Activated gamma-delta T cell treated with Interleukin-2 at 50 U/mL for 16 hours (primary cell): Measurements from ENCODE around the gene ZNF749.
A peak's percentile ranks its signal among the peaks of the same experiment; 100 is the strongest.

ENCODE experiments used
- DNase-seq: peaks from one replicate; pipeline ENCODE4 v3.0.0-alpha.2; 2020

The ZNF749 gene

DNA sequence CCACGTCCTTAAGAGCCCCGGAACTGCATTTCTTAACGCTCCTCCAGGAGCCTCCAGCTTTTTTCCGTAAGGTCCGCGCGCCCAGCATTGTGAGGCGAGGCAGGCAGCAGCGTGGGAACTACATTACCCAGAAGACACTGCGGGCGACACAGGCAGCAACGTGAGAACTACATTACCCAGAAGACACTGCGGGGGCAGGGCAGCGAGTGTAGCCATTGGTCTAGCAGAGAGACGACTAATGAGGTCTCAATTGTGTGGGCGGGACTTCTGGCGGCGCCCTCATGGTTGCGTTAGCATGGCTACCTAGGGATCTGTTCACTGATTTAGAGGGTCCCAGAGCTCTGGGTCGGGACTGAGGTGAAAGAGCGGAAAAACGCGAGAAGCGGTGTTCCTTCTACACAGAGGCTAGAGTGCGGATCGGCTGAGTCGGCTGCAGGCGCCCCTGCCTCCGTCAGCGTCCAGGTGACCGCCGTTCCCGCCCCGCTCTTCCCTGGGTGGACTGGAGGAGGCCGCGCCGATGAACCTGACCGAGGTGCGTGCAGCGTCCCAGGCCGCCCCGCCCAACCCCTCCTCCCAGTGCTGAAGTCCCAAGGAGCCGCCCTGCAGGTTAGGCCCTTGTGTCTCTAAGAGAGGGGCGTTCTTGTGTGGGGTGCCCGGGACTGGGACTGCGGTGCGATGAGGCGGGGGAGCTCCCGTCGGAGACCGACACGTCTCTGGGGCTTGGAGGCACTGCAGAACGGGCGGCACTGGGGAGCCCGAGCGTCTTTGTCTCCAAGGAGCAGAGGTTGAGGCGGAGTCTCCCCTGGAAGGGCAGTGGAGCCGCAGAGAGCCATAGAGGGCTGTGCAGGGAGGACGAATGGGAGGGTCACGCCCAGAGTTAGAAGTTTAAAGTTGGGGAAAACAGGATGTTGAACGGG lies at the start of gene ZNF749:
Gene ZNF749 (plus strand): TSS at position 264 of the 917 bp plus-strand sequence. CDS start 254 bp downstream, at position 518.
- peak; percentile 97 for DNase-seq

DNA sequence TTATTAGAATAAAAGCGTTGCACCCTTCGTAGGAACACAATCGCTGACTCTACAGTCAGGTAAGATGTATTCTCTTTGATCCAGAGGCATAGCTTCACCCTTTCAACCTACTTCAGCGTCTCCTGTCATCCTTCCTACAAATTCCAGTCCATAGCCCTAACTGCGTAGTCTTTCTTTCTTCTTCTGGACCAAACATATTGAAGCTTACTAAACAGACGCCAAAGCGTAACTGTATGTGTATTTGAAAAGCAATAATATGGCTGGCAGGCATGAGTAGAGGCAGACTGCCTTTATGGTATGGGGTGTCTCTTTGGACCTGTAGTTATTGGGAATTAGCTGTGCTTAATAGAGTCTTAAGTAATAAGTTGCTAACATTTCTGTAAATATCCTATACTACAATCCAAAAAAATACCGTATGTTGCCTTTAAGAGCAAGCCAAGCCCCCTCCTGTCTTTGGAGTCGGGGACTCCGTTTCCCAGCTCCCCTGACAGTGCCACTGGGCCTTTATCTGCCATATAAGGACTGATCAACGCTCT lies 45.9 kb upstream of the ZNF749 start:
- DNase-seq = no peak

DNA sequence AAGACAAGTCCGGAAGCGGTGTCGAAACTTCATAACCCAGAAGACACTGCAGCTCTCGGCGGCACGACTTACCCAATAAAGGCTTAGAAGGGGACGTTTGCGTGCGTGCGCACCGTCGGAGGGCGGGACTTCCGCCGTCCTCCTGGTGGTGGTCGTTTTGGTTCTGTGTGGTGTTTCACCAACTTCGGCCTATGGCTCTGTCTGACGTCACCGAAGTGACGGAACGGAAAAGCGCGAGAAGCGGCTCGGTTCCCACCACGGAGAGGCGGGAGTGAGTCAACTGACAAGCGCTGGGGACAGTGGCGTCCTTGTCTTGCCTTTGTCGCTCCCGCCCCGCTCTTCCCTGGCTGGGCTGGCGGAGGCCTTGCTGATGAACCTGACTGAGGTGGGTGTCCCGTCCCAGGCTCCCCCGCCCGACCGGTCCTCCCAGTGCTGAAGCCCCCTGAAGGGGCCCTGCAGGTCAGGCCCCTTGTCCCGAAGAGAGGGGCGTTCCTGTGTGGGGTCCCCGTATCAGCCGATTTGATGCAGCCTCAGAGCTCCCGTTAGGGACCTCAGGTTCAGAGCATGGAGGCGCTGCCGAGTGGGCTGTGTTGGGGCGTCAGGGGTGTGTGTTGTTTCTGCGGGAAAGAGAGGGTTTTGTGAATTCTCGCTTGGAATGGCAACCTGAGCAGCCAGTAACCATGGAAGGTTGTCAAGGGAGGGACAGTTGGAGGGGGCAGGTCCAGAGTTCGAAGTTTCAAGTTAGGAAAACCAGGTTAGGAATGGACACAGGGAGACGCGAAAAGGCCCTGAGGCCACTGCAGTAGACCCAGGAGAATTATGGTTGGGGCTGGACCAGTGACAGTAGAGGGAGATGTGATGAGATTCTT lies 45.2 kb upstream of the ZNF749 start, which contains the start of gene ZNF548:
Gene ZNF548 (plus strand): TSS at position 125 of the 869 bp plus-strand sequence. CDS start 246 bp downstream, at position 371.
- peak; percentile 97 for DNase-seq

DNA sequence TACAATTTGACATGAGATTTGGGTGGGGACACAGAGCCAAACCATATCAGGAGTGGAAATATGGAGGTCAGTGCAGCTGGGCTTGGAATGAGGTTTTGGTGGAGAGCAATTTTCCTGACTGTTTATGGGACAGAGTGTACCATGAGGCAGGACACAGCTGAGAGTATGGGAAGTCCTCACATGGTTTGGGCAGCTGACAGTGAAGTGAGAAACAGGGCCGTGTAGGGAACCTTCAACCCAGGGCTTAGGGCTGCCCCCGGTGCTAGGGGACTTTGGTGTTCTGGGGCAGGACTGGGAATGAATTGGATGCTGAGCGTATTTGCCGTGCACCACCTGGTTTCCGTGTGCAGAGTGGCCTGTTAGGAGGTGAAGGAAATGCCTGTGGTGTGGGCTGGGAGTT lies 39.4 kb upstream of the ZNF749 start:
- no peak for DNase-seq

DNA sequence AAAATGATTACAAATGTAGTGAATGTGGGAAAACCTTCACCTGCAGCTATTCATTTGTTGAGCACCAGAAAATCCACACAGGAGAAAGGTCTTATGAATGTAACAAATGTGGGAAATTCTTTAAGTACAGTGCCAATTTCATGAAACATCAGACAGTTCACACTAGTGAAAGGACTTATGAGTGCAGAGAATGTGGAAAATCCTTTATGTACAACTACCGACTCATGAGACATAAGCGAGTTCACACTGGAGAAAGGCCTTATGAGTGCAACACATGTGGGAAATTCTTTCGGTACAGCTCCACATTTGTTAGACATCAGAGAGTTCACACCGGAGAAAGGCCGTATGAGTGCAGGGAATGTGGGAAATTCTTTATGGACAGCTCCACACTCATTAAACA lies 36.3 kb upstream of the ZNF749 start:
- no peak for DNase-seq

DNA sequence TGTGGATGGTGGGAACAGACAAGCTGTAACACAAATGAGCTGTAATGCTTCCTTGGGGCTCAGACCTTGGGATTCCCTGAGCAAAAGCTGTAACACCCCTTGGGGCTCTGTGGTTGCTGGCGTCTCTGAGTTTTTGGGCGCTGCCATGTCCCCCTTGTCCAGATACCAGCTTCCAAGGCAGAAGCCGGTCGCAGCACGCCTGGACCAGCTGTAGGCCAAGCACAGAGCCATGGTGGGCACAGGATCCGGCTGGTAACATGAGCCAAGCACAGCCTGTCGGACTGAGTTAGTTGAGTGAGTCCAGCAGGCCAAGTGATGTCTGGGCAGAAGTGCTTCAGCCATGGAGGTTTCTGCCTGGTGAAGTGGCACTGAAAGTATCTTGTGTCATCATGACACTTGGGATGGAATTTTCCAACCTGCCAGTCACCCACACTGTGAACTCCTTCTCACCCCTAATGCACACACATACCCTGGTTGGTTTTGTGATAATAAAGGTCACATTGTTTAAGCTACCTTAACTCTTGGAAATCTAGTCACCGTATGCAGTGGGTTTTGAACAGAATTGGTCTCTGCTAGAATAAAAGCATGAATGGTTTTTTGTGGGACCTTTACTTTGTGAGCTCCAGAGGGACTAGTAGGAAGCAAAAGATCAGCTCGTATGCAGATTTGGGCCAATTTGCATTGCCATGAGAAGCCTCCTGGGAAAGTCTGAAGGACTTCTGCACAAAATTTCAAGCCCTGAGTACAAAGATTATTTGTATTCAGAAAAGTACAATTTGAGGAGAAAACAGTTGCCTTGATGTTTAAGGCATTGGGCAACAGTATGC lies 31.2 kb upstream of the ZNF749 start:
- DNase-seq = no peak

DNA sequence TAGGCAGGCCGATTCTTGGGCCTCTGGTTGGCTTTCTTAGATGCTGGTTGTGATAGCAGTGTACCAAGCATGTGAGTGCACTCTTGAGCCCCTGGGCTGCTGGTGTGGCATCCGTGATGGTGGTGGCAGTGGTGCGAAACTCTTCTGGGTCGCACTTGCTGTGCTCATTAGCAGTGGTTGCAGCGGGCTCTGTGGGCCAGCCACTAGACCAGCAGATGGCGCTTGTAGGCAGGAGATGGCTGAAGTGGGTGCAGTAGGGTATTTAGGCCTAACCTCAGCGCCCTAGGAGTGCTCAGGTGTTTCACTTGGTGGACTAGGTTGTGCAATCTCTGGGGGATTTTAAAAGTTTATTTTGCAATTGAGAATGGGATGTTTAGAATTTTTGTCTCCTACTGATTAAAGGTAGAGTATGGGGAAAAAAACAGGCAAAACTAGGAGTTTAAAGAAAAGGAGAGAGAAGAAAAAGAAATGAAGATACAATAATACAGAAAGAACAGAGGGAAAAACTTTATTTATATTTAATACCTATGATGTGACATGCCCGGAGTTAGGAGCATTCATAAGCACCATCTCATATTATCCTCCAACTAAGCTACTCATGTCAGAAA lies 28.5 kb upstream of the ZNF749 start:
- peak; percentile 70 for DNase-seq

DNA sequence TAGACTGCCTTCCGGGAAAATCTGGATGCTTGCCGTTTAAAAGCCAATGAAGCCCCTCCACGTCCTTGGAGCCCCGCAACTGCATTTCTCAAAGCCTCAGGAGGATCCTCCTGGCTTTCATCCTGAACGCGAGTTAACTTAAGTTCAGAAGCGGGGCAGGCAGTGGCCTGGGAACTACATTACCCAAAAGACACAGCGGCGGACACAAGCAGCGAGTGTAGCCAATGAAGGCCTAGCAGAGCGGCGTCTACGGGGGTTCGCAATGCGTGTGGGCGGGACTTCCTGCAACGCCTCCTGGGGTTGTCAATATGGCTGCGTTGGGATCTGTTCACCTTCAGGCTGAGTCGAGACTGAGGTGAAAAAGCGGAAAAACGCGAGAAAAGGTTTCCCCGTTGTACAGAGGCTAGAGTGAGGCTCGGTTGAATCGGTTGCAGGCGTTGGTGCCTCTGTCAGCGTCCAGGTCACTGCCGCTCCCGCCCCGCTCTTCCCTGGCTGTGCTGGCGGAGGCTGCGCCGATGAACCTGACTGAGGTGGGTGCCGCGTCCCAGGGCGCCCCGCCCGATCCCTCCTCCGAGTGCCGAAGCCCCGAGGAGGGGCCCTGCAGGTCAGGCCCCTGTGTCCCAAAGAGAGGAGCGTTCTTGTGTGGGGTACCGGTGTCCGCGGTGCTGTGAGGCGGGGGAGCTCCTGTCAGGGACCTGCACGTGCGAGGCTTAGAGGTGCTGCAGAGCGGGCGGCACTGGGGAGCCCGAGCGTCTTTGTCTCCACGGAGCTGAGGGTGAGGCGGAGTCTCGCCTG lies 24.1 kb upstream of the ZNF749 start, which contains the start of gene ZNF17:
Gene ZNF17 (plus strand): TSS at position 285 of the 795 bp plus-strand sequence. CDS start 2,455 bp downstream, outside the sequence.
- DNase-seq = peak; percentile 91

DNA sequence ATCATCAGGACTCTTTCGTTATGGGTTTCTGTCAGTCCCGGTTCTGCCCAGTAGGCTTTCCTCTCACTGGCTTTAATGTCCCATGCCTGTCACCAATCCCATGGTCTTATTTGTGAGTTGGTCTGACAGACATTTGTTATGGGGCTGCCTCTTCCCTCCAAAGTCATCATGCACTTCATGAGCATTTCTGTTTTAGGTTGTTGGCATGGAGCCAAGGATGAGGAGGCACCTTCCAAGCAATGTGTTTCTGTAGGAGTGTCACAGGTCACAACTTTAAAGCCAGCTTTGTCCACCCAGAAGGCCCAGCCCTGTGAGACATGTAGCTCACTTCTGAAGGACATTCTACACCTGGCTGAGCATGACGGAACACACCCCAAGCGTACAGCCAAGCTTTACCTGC lies 15.7 kb upstream of the ZNF749 start:
- no peak for DNase-seq

DNA sequence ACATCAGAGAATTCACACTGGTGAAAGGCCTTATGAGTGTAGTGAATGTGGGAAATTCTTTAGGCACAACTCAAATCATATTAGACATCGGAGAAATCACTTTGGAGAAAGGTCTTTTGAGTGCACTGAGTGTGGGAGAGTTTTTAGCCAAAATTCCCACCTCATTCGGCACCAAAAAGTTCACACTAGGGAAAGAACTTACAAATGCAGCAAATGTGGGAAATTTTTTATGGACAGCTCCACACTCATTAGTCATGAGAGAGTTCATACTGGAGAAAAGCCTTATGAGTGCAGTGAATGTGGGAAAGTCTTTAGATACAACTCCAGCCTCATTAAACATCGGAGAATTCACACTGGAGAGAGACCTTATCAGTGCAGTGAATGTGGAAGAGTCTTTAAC lies 14.1 kb upstream of the ZNF749 start:
- no peak for DNase-seq

DNA sequence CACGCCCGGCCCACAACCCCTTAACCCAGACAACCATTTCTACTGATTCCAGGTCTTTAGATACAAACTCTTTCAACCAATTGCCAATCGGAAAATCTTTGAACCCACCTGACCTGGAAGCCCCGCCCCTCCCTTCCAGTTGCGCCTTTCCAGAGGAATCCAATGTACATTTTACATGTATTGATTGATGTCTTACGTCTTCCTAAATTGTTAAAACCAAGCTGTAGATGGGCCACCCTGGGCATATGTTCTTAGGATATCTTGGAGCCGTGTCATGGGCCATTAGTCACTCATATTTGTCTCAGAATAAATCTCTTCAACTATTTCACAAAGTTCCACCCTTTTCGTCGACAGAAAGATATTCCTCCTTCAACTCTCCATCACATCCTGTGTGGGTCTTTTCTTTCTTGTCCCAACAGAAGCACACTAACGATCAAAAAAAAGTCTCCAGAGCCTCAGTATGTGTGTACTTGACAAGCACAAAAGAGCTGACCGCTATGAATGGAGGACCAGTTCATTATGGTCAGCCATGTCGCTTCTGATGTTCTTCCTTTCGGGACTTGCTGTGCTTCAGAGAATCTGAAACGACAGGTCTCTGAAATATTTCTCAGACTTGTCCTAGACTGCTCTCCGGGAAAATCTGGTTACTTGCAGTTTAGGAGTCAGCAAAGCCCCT lies 601 bp upstream of the ZNF749 start:
- no peak for DNase-seq

DNA sequence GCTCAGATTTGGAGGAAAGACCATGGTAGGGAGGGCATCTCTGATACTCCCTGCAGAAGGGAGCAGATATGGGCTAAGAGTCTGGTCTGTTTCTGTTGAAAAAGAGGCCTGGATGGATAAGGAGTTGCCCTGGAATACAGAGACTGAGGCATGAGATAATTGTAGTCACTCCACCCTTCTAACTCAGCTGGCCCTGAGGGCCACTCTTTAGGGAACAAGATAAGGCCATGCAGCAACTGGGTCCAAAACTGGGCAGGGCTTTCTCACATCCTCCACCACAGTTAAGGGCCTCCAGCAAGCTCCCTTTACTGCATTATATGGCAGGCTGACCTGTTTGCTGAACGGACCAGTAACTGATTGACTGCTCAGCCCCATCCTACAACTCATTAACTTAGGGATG lies 1.3 kb downstream of the ZNF749 start:
- DNase-seq = no peak

DNA sequence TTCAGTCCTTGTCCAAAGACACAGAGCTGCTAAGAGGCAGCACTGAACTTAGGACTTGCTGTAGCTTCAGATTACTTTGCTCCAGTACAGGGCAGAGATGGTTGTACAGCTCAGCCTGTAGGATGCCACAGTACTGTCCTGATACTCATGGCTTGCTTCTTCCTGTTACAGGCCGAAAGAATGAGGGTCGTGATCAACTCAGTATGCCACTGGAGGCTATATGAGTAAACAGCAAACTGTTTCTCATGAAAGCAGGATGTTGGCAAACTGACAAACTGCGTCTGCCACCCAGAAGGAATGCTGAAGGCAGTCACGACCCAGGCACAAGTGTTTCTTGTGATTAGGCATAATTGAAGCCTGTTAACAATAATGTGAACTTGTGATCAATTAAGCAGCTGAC lies 2.8 kb downstream of the ZNF749 start:
- DNase-seq = no peak

DNA sequence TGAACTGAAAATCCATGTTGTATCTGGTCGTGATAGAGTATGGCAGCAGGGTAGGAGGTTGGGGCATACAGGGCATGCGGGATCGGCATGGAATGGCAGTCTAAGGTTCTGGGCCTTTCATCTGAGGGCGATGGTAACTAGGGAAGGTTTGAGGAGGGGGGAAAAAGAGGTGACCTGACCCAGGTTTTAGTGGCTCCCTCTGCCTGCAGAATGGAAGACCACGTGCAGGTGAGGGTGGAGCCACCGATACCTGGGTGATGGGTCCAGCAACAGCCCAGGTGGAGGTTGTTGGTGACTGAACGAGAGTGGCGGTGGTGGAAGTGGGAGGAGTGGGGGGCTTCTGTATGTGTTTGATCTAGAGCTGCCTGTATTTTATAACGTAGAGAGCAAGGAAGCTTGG lies 3.8 kb downstream of the ZNF749 start:
- DNase-seq = no peak

DNA sequence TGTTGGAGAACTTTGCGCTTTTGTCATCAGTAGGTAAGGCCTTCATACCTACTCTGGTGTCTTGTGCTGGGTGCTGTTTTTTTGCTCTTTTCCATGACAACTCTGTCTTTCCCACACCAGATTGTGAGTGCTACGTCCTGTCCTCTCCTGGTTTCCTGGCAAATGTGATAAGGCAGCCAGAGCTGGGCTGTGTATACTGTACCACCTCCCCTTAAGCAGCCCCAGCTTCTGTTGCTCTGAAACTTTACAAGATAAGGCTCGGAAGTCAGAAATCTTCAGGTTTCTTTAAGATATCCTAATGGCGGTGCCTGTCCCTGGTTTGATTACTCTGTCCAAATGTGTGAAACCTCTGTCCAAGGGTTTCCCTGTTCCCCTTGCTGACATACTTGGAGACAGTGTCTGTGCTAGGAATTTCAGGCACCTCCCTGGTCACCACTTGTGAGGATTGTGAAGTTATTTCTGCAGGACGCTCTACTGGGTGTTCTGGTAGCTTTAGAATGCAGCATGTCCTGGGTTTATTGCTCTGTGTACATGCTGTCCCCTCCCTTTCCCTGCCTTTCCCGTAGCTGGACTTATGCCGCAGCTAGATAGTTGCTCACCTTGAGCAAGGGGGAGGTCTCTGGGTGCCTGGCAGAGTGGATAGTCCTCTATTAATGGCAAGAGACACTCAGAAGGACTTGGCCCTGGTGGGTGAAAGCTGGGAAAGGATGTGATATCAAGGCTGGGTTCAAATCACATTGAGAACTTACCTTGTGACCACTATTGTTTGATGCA lies 7.0 kb downstream of the ZNF749 start:
- DNase-seq = no peak

DNA sequence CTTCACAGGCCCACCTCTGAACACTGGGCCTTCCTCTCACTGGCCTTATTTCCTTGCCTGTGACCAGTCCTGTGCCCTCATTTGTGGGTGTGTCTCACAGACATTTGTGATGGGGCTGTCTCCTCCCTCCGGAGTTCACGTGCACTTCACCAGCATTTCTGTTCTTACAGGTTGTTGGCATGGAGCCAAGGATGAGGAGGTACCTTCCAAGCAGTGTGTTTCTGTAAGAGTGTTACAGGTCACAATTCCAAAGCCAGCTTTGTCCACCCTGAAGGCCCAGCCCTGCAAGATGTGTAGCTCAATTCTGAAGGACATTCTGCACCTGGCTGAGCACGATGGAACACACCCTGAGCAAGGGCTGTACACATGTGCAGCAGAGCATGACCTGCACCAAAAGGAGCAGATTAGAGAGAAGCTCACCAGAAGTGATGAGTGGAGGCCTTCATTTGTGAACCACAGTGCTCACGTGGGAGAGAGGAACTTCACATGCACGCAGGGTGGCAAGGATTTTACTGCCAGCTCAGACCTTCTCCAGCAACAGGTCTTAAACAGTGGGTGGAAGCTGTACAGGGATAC lies 8.1 kb downstream of the ZNF749 start:
- no peak for DNase-seq

DNA sequence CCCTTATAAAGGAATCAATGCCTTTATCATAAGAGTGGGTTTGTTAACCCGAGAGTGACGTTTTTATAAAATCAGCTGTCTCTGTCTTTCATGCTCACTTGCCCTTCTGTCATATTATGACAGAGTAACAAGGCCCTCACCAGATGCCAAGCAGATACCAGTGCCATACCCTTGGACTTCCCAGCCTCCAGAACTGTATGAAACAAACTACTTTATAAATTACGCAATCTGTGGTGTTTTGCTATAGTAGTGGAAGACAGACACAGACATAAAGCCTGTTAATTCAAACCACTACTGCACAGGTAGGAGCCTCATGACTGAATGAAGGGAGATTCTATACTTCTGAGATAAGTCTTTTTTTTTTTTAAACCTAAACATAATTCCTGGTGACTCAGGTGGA lies 17.2 kb downstream of the ZNF749 start:
- DNase-seq = no peak

DNA sequence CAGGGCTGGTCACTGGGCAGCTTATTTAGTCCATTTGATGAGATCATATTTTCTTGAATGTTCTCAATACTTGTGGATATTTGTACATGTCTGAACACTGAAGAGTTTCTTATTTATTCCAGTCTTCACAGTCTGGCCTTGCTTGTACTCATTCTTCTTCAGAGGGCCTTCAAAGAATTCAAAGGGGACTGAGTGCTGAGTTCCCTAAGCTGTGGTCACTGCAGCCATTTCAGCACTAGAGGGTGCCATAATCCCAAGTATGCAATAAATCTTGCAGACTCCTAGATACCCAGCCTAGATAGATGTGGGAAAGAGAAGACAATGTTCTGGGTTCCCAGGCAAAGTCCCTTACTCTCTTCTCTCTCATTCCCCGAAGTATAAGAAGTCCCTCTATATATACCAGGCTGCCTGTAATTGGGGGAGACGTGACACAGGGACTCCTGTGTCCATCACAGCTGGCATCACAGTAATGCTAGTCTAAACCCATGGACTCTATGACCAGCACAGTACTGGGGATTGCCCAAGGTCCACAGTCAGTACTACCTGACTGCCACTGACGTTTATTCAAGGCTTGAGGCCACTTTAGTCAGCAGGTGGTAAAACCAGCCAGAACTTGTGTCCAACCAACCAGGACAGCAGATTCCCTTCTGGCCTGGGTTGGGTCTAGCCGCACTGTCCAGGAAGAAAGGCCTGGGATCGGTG lies 30.7 kb downstream of the ZNF749 start:
- DNase-seq = no peak

DNA sequence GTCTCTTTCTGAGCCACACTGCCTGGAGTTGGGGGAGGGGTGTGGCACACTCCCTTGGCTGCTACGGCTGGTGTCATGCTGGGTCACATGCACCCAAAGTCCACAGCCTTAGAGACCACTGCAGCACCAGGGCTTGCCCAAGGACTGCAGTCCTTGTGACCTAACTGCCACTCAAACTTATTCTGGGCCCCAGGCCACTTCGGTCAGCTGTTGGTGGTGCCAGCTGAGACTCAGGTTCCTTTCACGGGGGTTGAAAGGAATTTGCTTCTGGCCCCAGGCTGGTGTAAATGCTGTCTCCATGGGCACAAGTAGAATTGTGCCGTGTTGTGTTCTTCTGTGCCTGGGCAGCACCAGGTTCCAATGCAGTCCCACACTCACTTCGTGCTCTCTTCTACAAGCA lies 31.4 kb downstream of the ZNF749 start:
- no peak for DNase-seq
